OCI-LY7 (cell line): ENCODE data around the gene DVL2. TPM values are rescaled to one million over a fixed set of nuclear protein-coding genes. Genes with fewer than 3 reads are reported as not detected.

Experiments
- BruUV-seq: library from RNA; stranded (reverse); fragments of 400-500 nt; replicated peaks from 2 replicates; lab custom pipeline; 2021; lab: Mats Ljungman, UMichigan
- CTCF ChIA-PET: fragments of 300-600 bp; sonication (Branson Sonifier 250); formaldehyde crosslinking; loops from one replicate; lab custom pipeline; 2022; ENCODE audit warnings: antibody characterized with exemption; ENCODE audit not compliant: unreplicated experiment; lab: Charles Lee
- POLR2A ChIA-PET: fragments of 300-600 bp; sonication (Branson Sonifier 250); formaldehyde crosslinking; loops from one replicate; lab custom pipeline; 2022; ENCODE audit warnings: antibody characterized with exemption; lab: Charles Lee
- DNase-seq: peaks from one replicate; pipeline ENCODE4 v3.0.0-alpha.2; 2015; ENCODE audit warnings: low spot score
- H2AFZ ChIP-seq: fragments of 200-600 bp; sonication (generic), shearing (Covaris generic); 2 replicates; pipeline ENCODE4 v1.6.1; 2014; ENCODE audit warnings: mild to moderate bottlenecking, antibody characterized with exemption, low read length, moderate library complexity
- H3K27ac ChIP-seq: fragments of 200-600 bp; sonication (generic); 2 replicates; pipeline ENCODE4 v1.5.1; 2014; ENCODE audit warnings: mixed run types, low read depth, mild to moderate bottlenecking, moderate library complexity, low read length, inconsistent platforms; ENCODE audit not compliant: poor library complexity, severe bottlenecking
- H3K36me3 ChIP-seq: fragments of 200-600 bp; sonication (generic); 2 replicates; pipeline ENCODE4 v1.6.1; 2014; ENCODE audit warnings: mild to moderate bottlenecking, antibody characterized with exemption, low read length, moderate library complexity, mixed read lengths; ENCODE audit not compliant: insufficient read depth
- H3K4me1 ChIP-seq: fragments of 200-600 bp; sonication (generic); 2 replicates; pipeline ENCODE4 v1.5.1; 2014; ENCODE audit warnings: mild to moderate bottlenecking, low read length; ENCODE audit not compliant: insufficient read depth, poor library complexity, severe bottlenecking
- H3K4me2 ChIP-seq: fragments of 200-600 bp; sonication (generic); 2 replicates; pipeline ENCODE4 v1.6.1; 2014; ENCODE audit warnings: mild to moderate bottlenecking, low read length
- H3K4me3 ChIP-seq: fragments of 200-600 bp; sonication (generic); 2 replicates; pipeline ENCODE4 v1.5.1; 2014; ENCODE audit warnings: mild to moderate bottlenecking, low read depth, low read length; ENCODE audit not compliant: poor library complexity, severe bottlenecking
- H3K79me2 ChIP-seq: fragments of 200-600 bp; sonication (generic); 2 replicates; pipeline ENCODE4 v1.6.1; 2016; ENCODE audit warnings: low read depth, mild to moderate bottlenecking, low read length, moderate library complexity, mixed read lengths; ENCODE audit not compliant: insufficient read depth
- H3K9me2 ChIP-seq: fragments of 200-600 bp; sonication (generic); 2 replicates; pipeline ENCODE4 v1.6.1; 2016; ENCODE audit warnings: mild to moderate bottlenecking, low read length, mixed read lengths; ENCODE audit not compliant: insufficient read depth
- H3K9me3 ChIP-seq: fragments of 200-600 bp; sonication (generic); 2 replicates; pipeline ENCODE4 v1.6.1; 2014; ENCODE audit warnings: mild to moderate bottlenecking, mixed run types, low read length, mixed read lengths
- H4K20me1 ChIP-seq: fragments of 200-600 bp; sonication (generic); 2 replicates; pipeline ENCODE4 v1.6.1; 2014; ENCODE audit warnings: mild to moderate bottlenecking, antibody characterized with exemption, low read length, moderate library complexity, mixed read lengths; ENCODE audit not compliant: insufficient read depth
- CTCF ChIP-seq: fragments of 200-600 bp; sonication (generic); conservative IDR thresholded peaks from 2 replicates; pipeline ENCODE4 v1.5.1; 2014; ENCODE audit warnings: mild to moderate bottlenecking, antibody characterized with exemption, low read length, moderate library complexity, mixed read lengths
- EZH2phosphoT487 ChIP-seq: fragments of 200-600 bp; sonication (generic); IDR thresholded peaks from 2 replicates; pipeline ENCODE4 v1.6.1; 2018; ENCODE audit warnings: low read depth, borderline replicate concordance, mild to moderate bottlenecking, mixed run types, antibody characterized with exemption, low read length, moderate library complexity, mixed read lengths
- intact Hi-C: fragments of 100-400 bp; cut with micrococcal nuclease; formaldehyde crosslinking; loops from one replicate; pipeline ENCODE4 v1.10.0; 2022; ENCODE audit not compliant: unreplicated experiment
- total RNA-seq, 2 experiments: library from RNA; depleted of rRNA in 1 of 2; stranded (reverse); fragments of >200 nt in 1 of 2; shearing (Covaris generic) in 1 of 2; gene quantifications; 2 replicates each; pipeline ENCODE4 v1.2.3, GENCODE V29; 2014 to 2022

Gene DVL2
- total RNA-seq, 2 experiments from 2014 or later: 98.8 to 99.9 TPM

DNA sequence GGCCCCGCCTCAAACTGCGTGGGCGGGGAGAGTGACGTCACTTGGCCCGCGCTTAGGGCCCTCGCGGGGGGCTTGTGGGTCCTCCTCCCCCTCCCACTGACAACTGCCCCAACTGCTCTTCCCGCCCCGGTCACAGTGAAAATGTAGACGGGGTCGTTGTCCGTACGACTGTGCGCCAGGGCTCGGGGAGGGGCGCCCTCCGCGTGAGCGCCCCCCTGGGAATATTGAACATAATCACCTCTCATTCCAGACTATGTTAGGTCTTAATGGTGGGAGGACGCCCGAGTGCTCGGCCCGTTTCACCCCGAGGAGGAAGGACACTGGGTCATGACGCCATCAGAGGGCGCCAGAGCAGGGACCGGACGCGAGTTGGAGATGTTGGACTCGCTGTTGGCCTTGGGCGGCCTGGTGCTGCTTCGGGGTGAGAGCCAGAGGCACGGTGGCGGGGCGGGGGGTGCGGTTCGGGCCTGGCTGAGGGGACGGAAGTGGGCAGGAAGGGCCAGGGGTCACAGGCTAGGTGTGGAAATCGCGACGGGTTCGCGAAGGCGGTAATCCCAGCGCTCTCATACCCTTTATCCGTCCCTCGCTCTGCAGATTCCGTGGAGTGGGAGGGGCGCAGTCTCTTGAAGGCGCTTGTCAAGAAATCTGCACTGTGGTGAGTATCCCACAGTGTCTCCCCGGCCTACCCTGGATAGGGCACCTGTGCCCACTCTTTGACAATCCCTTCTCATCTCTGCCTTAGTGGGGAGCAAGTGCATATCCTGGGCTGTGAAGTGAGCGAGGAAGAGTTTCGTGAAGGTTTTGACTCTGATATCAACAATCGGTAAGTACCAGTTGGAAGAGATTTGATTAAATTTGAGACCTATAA is 18.1 kb upstream of the DVL2 start, which contains the start of gene ELP5:
ELP5 (plus strand) TSS at position 40 of the 868 bp plus-strand sequence; CDS start at position 376, 336 bp downstream.
- H3K4me2 ChIP-seq: peak within 1 kb of the TSS; percentile 100
- H3K4me3 ChIP-seq: peak within 1 kb of the TSS; percentile 83
- H3K36me3 ChIP-seq: peaks cover 49% of the 10 kb centered on the region
- H2AFZ ChIP-seq: peak within 1 kb of the TSS; percentile 5; the same call in 1 of the 2 replicates
- H3K4me1 ChIP-seq: peaks cover 26% of the 10 kb centered on the region
- no peaks in the 10 kb centered on the region for H3K9me3 ChIP-seq
- ChIA-PET POLR2A (no interaction called here), CTCF (no interaction called here)
- TSS peak; percentile 83 for BruUV-seq
- TF ChIP-seq CTCF: peak; percentile 58
- no peak for TF ChIP-seq EZH2phosphoT487
- H3K27ac ChIP-seq: peak within 1 kb of the TSS; percentile 71
- H3K9me2 ChIP-seq: no peaks in the 10 kb centered on the region
- intact Hi-C loops: loop anchor here (1.0 to 5.0 kb wide), 5 partner anchors 14 to 585 kb away; partner anchors contain the start of genes EIF5A, PHF23, POLR2A and SLC35G6
- peaks cover 57% of the 10 kb centered on the region for H3K79me2 ChIP-seq
- peaks cover 18% of the 10 kb centered on the region for H4K20me1 ChIP-seq
- peak; percentile 96 for DNase-seq

DNA sequence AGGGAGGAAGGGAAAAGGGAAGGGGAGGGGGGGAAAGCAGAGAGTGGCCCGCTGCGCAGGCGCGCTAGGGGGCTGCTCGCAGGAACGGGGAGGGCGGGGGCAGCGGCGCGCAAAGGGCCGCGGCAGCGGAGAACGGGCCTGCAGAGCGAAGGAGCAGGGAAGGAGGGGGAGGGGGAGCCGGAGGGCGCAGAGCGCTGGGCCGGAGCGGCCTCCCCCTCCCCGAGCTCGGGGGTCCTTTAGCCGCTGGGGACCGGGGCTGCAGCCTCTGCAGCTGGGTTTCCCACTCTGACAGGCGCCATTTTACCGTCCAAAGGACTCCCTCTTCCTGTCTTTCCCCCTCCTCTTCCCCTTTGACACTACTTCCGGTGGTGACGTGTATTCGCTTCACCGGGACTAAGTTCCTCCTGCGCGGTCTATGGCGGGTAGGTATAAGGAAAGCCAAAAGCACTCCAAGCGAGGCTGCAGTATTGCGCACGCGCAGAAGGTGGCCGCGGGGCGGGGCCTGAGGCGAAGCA is 17.4 kb upstream of the DVL2 start, which contains the start of gene CTDNEP1:
CTDNEP1 (minus strand) TSS at position 74 of the 515 bp plus-strand sequence. CDS start 438 bp downstream, outside the sequence.
- CTCF ChIA-PET: no interaction called here
- DNase-seq: peak; percentile 100
- TF ChIP-seq EZH2phosphoT487 (no peak), CTCF (no peak)
- Histone ChIP-seq H3K9me2 (no peaks in the 10 kb centered on the region), H3K4me2 (peak within 1 kb of the TSS; percentile 100), H3K4me1 (peaks cover 26% of the 10 kb centered on the region), H3K27ac (peak within 1 kb of the TSS; percentile 71), H3K9me3 (no peaks in the 10 kb centered on the region), H4K20me1 (peaks cover 18% of the 10 kb centered on the region), H3K79me2 (peaks cover 64% of the 10 kb centered on the region), H3K36me3 (peaks cover 50% of the 10 kb centered on the region), H2AFZ (peak within 1 kb of the TSS; percentile 5; the same call in 1 of the 2 replicates), H3K4me3 (peak within 1 kb of the TSS; percentile 83)
- POLR2A ChIA-PET: no interaction called here
- intact Hi-C loops: loop anchor here (1.0 to 5.0 kb wide), 6 partner anchors 13 to 586 kb away; partner anchors contain the start of genes EIF5A, NEURL4, PHF23 and POLR2A
- BruUV-seq: no TSS peak
